Tongue (tissue), 1 donor: ENCODE data around the gene CD276. TPM values are rescaled to one million over a fixed set of nuclear protein-coding genes. Genes with fewer than 3 reads are reported as not detected.

Experiments
- total RNA-seq: library from RNA; depleted of rRNA; stranded (reverse); fragments of >200 nt; gene quantifications from one replicate; pipeline ENCODE4 v1.2.3, GENCODE V29; 2014

The CD276 gene
- total RNA-seq, 1 donor from 2014 or later: 85.4 TPM

Other genes starting within 250 kb of the CD276 start
- gene REC114, start 241.2 kb upstream of the CD276 start, total RNA-seq: not detected
- gene NPTN, start 51.0 kb upstream of the CD276 start, total RNA-seq: 85.5 TPM
- gene INSYN1, start 69.0 kb downstream of the CD276 start, total RNA-seq: 14.8 TPM
- gene TBC1D21, start 189.2 kb downstream of the CD276 start, total RNA-seq: not detected
- gene LOXL1, start 242.1 kb downstream of the CD276 start, total RNA-seq: 18.9 TPM